ENCODE data around the gene PCDH8.

PCDH8 gene

GRCh38 chr13:52810011-52810410 lies 38.4 kb downstream of the PCDH8 start:
- DNase-seq, result no peak

- DNase-seq, result peak; percentile 39 to 64
These were observed 39.1 kb downstream of the PCDH8 start for GRCh38 chr13:52809310-52809769.

- no peak for DNase-seq
These were observed 39.6 kb downstream of the PCDH8 start for GRCh38 chr13:52808842-52809219.

- DNase-seq, result no peak
These were observed 42.4 kb downstream of the PCDH8 start for GRCh38 chr13:52806029-52806428.

GRCh38 chr13:52804202-52804641 lies 44.2 kb downstream of the PCDH8 start:
- DNase-seq, result no peak

GRCh38 chr13:52800856-52801255 lies 47.6 kb downstream of the PCDH8 start:
- DNase-seq, result no peak

- DNase-seq, result no peak
These were observed 49.5 kb downstream of the PCDH8 start for GRCh38 chr13:52798770-52799430.

GRCh38 chr13:52797176-52797575 lies 51.3 kb downstream of the PCDH8 start:
- no peak for DNase-seq

GRCh38 chr13:52794589-52794988 lies 53.9 kb downstream of the PCDH8 start:
- DNase-seq, result no peak

GRCh38 chr13:52793515-52794061 lies 54.9 kb downstream of the PCDH8 start:
- no peak for DNase-seq

Data from NCI-H1930 (cell line).